ENCODE data around the gene CIB1.

DNA sequence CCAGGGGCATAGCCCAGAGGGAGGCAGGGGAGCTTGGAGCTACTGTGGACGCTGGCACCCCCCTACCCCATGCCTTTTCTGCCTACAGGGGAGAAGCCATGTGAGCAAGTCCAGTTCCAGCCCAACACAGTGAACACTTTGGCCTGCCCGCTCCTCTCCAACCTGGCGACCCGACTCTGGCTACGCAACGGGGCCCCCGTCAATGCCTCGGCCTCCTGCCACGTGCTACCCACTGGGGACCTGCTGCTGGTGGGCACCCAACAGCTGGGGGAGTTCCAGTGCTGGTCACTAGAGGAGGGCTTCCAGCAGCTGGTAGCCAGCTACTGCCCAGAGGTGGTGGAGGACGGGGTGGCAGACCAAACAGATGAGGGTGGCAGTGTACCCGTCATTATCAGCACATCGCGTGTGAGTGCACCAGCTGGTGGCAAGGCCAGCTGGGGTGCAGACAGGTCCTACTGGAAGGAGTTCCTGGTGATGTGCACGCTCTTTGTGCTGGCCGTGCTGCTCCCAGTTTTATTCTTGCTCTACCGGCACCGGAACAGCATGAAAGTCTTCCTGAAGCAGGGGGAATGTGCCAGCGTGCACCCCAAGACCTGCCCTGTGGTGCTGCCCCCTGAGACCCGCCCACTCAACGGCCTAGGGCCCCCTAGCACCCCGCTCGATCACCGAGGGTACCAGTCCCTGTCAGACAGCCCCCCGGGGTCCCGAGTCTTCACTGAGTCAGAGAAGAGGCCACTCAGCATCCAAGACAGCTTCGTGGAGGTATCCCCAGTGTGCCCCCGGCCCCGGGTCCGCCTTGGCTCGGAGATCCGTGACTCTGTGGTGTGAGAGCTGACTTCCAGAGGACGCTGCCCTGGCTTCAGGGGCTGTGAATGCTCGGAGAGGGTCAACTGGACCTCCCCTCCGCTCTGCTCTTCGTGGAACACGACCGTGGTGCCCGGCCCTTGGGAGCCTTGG is 5.6 kb downstream of the CIB1 start:
- TF ChIP-seq RFX5 (IDR thresholded peaks at IDR 0.05) (no peak), RAD21 (conservative IDR thresholded peaks at IDR 0.05 in 1 of 2, IDR thresholded peaks at IDR 0.05 in 1 of 2) (no peak), HMGXB4 (CRISPR knock-in tag; IDR thresholded peaks at IDR 0.05; ENCODE audit: borderline replicate concordance) (no peak), CTCF (IDR thresholded peaks at IDR 0.05) (no peak), HEYL (CRISPR knock-in tag; IDR thresholded peaks at IDR 0.05) (no peak), CEBPB (IDR thresholded peaks at IDR 0.05) (no peak), POLR2A (IDR thresholded peaks at IDR 0.05; ENCODE audit: low read length) (no peak), CBX8 (IDR thresholded peaks at IDR 0.05) (no peak), FOXS1 (CRISPR knock-in tag; IDR thresholded peaks at IDR 0.05) (no peak), RCOR1 (IDR thresholded peaks at IDR 0.05; ENCODE audit: low read depth, low read length) (no peak), MAX (IDR thresholded peaks at IDR 0.05) (no peak), HOXB13 (CRISPR knock-in tag; IDR thresholded peaks at IDR 0.05; ENCODE audit: low read depth) (no peak), EP300 (IDR thresholded peaks at IDR 0.05) (no peak)
- TF ChIP-seq, protein P1, sequence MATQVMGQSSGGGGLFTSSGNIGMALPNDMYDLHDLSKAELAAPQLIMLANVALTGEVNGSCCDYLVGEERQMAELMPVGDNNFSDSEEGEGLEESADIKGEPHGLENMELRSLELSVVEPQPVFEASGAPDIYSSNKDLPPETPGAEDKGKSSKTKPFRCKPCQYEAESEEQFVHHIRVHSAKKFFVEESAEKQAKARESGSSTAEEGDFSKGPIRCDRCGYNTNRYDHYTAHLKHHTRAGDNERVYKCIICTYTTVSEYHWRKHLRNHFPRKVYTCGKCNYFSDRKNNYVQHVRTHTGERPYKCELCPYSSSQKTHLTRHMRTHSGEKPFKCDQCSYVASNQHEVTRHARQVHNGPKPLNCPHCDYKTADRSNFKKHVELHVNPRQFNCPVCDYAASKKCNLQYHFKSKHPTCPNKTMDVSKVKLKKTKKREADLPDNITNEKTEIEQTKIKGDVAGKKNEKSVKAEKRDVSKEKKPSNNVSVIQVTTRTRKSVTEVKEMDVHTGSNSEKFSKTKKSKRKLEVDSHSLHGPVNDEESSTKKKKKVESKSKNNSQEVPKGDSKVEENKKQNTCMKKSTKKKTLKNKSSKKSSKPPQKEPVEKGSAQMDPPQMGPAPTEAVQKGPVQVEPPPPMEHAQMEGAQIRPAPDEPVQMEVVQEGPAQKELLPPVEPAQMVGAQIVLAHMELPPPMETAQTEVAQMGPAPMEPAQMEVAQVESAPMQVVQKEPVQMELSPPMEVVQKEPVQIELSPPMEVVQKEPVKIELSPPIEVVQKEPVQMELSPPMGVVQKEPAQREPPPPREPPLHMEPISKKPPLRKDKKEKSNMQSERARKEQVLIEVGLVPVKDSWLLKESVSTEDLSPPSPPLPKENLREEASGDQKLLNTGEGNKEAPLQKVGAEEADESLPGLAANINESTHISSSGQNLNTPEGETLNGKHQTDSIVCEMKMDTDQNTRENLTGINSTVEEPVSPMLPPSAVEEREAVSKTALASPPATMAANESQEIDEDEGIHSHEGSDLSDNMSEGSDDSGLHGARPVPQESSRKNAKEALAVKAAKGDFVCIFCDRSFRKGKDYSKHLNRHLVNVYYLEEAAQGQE (IDR thresholded peaks at IDR 0.05) = no peak

Data from A549 (cell line).